ENCODE data around the gene STC2.

STC2 gene

DNA sequence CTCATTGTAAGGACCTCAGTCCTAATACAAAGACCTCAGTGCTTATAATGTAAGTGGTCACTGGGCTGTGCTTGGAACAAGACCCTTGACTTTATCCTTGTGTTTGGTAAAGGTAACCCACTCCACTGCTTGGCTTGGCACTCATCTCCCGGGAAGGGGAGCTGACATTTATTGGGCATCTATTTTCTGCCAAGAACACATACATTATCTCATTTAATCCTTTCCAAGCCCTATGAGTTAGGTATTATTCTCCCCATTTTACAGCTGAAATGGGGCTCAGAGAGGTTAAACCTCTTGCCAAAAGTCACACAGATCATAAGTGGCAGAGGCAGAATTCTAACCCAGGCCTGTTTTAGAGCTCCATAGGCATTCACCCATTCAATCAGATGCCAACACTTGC lies 32.4 kb downstream of the STC2 start:
- TF ChIP-seq, protein P1, sequence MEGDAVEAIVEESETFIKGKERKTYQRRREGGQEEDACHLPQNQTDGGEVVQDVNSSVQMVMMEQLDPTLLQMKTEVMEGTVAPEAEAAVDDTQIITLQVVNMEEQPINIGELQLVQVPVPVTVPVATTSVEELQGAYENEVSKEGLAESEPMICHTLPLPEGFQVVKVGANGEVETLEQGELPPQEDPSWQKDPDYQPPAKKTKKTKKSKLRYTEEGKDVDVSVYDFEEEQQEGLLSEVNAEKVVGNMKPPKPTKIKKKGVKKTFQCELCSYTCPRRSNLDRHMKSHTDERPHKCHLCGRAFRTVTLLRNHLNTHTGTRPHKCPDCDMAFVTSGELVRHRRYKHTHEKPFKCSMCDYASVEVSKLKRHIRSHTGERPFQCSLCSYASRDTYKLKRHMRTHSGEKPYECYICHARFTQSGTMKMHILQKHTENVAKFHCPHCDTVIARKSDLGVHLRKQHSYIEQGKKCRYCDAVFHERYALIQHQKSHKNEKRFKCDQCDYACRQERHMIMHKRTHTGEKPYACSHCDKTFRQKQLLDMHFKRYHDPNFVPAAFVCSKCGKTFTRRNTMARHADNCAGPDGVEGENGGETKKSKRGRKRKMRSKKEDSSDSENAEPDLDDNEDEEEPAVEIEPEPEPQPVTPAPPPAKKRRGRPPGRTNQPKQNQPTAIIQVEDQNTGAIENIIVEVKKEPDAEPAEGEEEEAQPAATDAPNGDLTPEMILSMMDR (conservative IDR thresholded peaks at IDR 0.05; ENCODE audit: low read depth, low read length), result no peak
- Histone ChIP-seq H3K79me2 (ENCODE audit: insufficient read depth, low read depth) (no peaks in the 10 kb centered on the region), H4K20me1 (ENCODE audit: insufficient read depth) (no peaks in the 10 kb centered on the region), H3K4me3 (IDR thresholded peaks at IDR 0.05; ENCODE audit: insufficient read depth, low read depth, low read length) (no peak overlapping the region), H3K27ac (no peak overlapping the region), H3K4me2 (no peak overlapping the region), H3K36me3 (ENCODE audit: insufficient read depth) (no peaks in the 10 kb centered on the region), H3K27me3 (ENCODE audit: insufficient read depth, low read depth) (no peaks in the 10 kb centered on the region), H2AFZ (ENCODE audit: low read depth) (no peak overlapping the region), H3K9ac (no peak overlapping the region), H3K4me1 (ENCODE audit: low read depth, poor library complexity, severe bottlenecking) (no peaks in the 10 kb centered on the region)

DNA sequence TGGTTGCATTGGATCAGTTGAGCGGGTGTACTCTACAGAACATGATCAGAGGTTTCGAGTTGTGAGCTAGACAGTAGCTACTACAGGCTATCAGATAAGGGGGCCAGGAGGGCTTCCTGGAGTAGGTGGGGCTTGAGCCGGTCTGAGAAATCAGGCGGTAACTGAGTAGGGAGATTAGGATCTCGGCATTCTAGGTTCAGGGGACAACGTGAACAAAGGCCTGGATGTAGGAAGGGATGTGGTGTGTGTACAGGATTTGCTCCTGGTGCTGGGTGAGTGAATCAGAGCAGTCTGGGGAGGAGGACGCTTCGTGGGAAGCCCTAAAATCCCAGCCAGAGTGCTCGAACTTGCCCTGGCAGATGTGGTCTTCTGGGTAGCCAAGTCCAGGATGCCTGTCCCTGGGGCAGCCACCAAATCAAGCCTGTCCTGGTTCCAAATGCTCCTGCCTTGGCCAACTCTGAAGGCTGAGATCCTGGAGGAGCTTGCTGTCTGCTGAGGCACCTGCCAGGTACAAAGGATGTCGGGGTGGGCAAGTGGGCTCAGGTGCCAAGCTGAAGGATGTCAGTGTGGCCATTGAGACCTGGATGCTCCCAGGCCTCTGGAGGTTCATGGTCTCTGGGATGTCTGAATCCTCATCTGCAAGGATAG lies 33.4 kb downstream of the STC2 start:
- no peaks in the 10 kb centered on the region for H4K20me1 ChIP-seq (ENCODE audit: insufficient read depth)
- H3K4me2 ChIP-seq, result no peak overlapping the region
- H3K4me3 ChIP-seq (IDR thresholded peaks at IDR 0.05; ENCODE audit: insufficient read depth, low read depth, low read length), result no peak overlapping the region
- no peaks in the 10 kb centered on the region for H3K79me2 ChIP-seq (ENCODE audit: insufficient read depth, low read depth)
- no peak overlapping the region for H3K27ac ChIP-seq
- no peaks in the 10 kb centered on the region for H3K27me3 ChIP-seq (ENCODE audit: insufficient read depth, low read depth)
- TF ChIP-seq, protein P1 (conservative IDR thresholded peaks at IDR 0.05; ENCODE audit: low read depth, low read length), result no peak
- no peaks in the 10 kb centered on the region for H3K36me3 ChIP-seq (ENCODE audit: insufficient read depth)
- no peak overlapping the region for H3K9ac ChIP-seq
- peak overlapping the region; percentile 93; the same call in 1 of the 2 replicates for H2AFZ ChIP-seq (ENCODE audit: low read depth)
- no peaks in the 10 kb centered on the region for H3K4me1 ChIP-seq (ENCODE audit: low read depth, poor library complexity, severe bottlenecking)

DNA sequence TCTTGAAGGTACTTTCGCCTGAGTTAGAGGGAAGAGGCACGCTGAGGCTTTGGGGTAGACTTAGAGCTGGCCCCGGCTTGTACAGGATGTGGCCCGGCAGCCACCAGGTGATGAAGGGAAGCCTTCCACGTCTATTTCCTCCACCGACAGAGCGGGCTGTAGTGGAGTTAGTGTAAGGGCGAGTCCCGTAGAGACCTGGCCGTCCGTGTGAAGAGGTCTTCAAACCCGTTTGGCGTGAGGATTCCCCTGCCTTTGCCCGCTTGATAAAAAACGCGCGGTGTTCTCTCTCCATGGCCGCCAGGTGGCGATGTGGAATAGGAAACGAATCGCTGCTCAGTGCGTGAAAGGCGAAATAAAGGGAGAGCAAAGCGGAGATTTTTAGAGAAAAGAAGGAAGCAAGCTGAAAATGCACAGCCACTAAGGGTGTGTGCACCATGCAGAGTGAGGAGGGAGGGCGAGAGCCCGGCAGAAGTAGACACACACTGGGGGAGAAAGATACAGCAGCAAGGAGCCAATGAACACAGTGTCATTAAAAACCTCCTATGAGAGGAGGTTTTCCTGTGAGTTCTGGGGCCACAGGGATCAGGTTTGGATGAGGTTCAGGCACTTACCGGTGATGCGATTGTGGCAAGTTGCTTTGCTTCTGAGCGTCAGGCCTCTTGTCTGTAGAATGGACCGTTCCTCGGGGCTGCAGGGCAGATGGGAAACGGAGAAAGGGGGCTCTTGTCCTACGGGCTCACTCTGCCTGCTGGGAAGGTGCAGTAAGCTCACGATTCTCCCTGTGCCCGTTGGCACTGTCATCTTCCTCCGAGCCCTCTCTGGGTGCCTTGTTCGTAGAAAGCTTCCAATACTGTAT lies 34.2 kb downstream of the STC2 start:
- no peaks in the 10 kb centered on the region for H3K36me3 ChIP-seq (ENCODE audit: insufficient read depth)
- H3K27me3 ChIP-seq (ENCODE audit: insufficient read depth, low read depth), result no peaks in the 10 kb centered on the region
- H3K79me2 ChIP-seq (ENCODE audit: insufficient read depth, low read depth), result no peaks in the 10 kb centered on the region
- H3K4me1 ChIP-seq (ENCODE audit: low read depth, poor library complexity, severe bottlenecking), result no peaks in the 10 kb centered on the region
- H4K20me1 ChIP-seq (ENCODE audit: insufficient read depth), result no peaks in the 10 kb centered on the region
- H3K4me2 ChIP-seq, result peak overlapping the region; percentile 56
- no peak overlapping the region for H3K27ac ChIP-seq
- H3K9ac ChIP-seq, result peak overlapping the region; percentile 20; the same call in 1 of the 2 replicates
- no peak overlapping the region for H3K4me3 ChIP-seq (IDR thresholded peaks at IDR 0.05; ENCODE audit: insufficient read depth, low read depth, low read length)
- H2AFZ ChIP-seq (ENCODE audit: low read depth), result peak overlapping the region; percentile 93
- TF ChIP-seq, protein P1 (conservative IDR thresholded peaks at IDR 0.05; ENCODE audit: low read depth, low read length), result peak; percentile 84

DNA sequence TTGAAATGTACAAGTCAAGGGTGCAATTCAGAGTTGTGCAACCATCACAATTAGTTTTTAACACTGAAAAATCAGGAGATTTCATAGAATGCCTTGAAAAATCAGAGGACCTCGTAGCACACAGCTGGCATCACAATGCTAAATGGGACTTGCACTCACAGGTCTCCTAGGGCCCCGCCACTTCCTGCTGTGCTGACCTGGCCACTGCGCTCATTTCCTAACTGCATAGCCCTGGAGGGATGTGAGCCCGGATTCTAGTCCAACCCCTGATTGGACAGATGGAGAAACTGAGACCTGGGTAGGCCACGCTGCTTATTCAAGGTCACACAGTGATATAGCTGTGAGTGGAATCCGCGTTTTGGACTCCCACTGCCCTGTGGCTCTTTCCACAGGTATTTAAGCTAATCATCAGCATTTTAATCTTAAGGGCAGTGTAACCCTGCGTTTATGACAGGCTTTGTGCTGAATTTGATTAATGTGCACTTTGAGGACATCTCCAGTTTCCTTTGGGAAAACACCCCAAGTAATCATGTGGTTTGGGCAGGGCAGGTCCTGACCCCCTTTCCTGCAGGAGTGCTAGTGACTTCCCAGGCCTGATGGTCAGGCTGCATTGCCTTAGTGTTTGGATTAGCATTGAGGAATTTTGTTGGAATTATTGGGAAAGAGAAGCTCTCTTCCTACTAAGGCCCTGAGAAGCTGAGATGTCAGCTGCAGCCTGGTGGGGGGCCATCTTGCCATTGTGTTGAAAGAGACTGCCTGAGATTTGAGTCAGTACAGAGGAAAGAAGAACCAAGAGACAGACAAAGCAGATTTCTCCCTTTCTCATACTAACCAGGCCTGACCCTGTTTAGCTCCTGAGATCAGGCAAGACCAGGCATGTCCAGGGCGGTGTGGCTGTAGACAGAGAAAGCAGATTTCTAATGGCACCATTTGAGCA lies 36.2 kb downstream of the STC2 start:
- H3K4me2 ChIP-seq, result no peak overlapping the region
- no peak overlapping the region for H3K4me3 ChIP-seq (IDR thresholded peaks at IDR 0.05; ENCODE audit: insufficient read depth, low read depth, low read length)
- H3K79me2 ChIP-seq (ENCODE audit: insufficient read depth, low read depth), result no peaks in the 10 kb centered on the region
- H3K36me3 ChIP-seq (ENCODE audit: insufficient read depth), result no peaks in the 10 kb centered on the region
- no peaks in the 10 kb centered on the region for H3K4me1 ChIP-seq (ENCODE audit: low read depth, poor library complexity, severe bottlenecking)
- no peak overlapping the region for H3K9ac ChIP-seq
- H4K20me1 ChIP-seq (ENCODE audit: insufficient read depth), result no peaks in the 10 kb centered on the region
- no peak overlapping the region for H2AFZ ChIP-seq (ENCODE audit: low read depth)
- TF ChIP-seq, protein P1 (conservative IDR thresholded peaks at IDR 0.05; ENCODE audit: low read depth, low read length), result no peak
- no peaks in the 10 kb centered on the region for H3K27me3 ChIP-seq (ENCODE audit: insufficient read depth, low read depth)
- no peak overlapping the region for H3K27ac ChIP-seq

Data from KMS-11 (cell line).